ENCODE data around the gene WAS. TPM values are rescaled to one million over a fixed set of nuclear protein-coding genes. Genes with fewer than 3 reads are reported as not detected.
"Not testable (repeated sequence)": the region's sequence is repeated elsewhere in the genome, so short reads cannot be mapped to it uniquely, and the experiment has no call there.

The WAS gene
- polyA plus RNA-seq, 2 of the 4 experiments (the other 2 are of a cell fraction), result 0.05 to 0.44 TPM

- Histone ChIP-seq H3K4me2 (no peak overlapping the region), H3K4me3 (no peak overlapping the region), H3K4me1 (no peaks in the 10 kb centered on the region), H3K27ac (no peak overlapping the region), H3K9me3 (no peaks in the 10 kb centered on the region)
- FAIRE-seq, result no peak
- 76% methylated on average over 4 of the region's 4 CpGs for WGBS (ENCODE audit: missing lambda C conversion rate)
- CTCF ChIA-PET, result interaction anchor here (0.6 kb wide), 1 partner anchor 239 kb away, joined by 5 read pairs; no protein-coding TSS in a partner anchor
- DNase-seq (ENCODE audit: low read depth in 1 of 2, low spot score in 1 of 2), result no peak
- POLR2A ChIA-PET, result no interaction called here
- no peak for ATAC-seq
- no peak for TF ChIP-seq HDAC2 (IDR thresholded peaks at IDR 0.05)
- TF ChIP-seq ZSCAN20 (CRISPR knock-in tag; IDR thresholded peaks at IDR 0.05), result no peak
- no peak for TF ChIP-seq NFE2L2 (conservative IDR thresholded peaks at IDR 0.05; ENCODE audit: low read length)
- no peak for TF ChIP-seq HES2 (IDR thresholded peaks at IDR 0.05)
- TF ChIP-seq PBX3 (IDR thresholded peaks at IDR 0.05), result no peak
- TF ChIP-seq USF2 (IDR thresholded peaks at IDR 0.05), result no peak
- no peak for TF ChIP-seq CEBPB (IDR thresholded peaks at IDR 0.05)
- no peak for TF ChIP-seq CBX2 (IDR thresholded peaks at IDR 0.05; ENCODE audit: borderline replicate concordance, low read depth)
- TF ChIP-seq JUNB (IDR thresholded peaks at IDR 0.05), result no peak
- TF ChIP-seq ATOH8 (CRISPR knock-in tag; IDR thresholded peaks at IDR 0.05; ENCODE audit: low read depth), result no peak
- TF ChIP-seq NR3C1 (IDR thresholded peaks at IDR 0.05), result no peak
- TF ChIP-seq MAX (IDR thresholded peaks at IDR 0.05), result no peak
- no peak for TF ChIP-seq KDM1A (IDR thresholded peaks at IDR 0.05; ENCODE audit: low read depth)
- no peak for TF ChIP-seq FOXS1 (CRISPR knock-in tag; IDR thresholded peaks at IDR 0.05)
- no peak for TF ChIP-seq RARB (CRISPR knock-in tag; IDR thresholded peaks at IDR 0.05)
- TF ChIP-seq REST (IDR thresholded peaks at IDR 0.05), result no peak
- no peak for TF ChIP-seq CBX8 (IDR thresholded peaks at IDR 0.05)
These were observed 16.1 kb upstream of the WAS start for GRCh38 chrX:48667509-48667908.

GRCh38 chrX:48668187-48668586 lies 15.4 kb upstream of the WAS start:
- H3K9me3 ChIP-seq; H3K4me3 ChIP-seq; CTCF ChIA-PET; H3K4me1 ChIP-seq; POLR2A ChIA-PET; ATAC-seq; DNase-seq (ENCODE audit: low read depth in 1 of 2, low spot score in 1 of 2); H3K27ac ChIP-seq; H3K4me2 ChIP-seq; FAIRE-seq: not testable (repeated sequence)
- 84% methylated on average over 9 of the region's 11 CpGs for WGBS (ENCODE audit: missing lambda C conversion rate)

All from A549 (cell line).